OCI-M1 (cell line): Measurements from ENCODE around the gene RGS19.

Source experiments
- DNase-seq: peaks from one replicate; lab custom pipeline; 2025; lab: John Stamatoyannopoulos, UW

The RGS19 gene

GRCh38 chr20:64107736-64108457 is 28.6 kb upstream of the RGS19 start:
- DNase-seq, result peak; percentile 57

GRCh38 chr20:64106981-64107735 is 27.8 kb upstream of the RGS19 start, which contains the start of gene NPBWR2:
TSS of gene NPBWR2 (minus strand) at chr20:64107565. CDS start at chr20:64106831, 734 bp downstream.
- no peak for DNase-seq

- DNase-seq, result no peak
These were observed 27.2 kb upstream of the RGS19 start for GRCh38 chr20:64106435-64106961.

- DNase-seq, result no peak
These were observed 26.6 kb upstream of the RGS19 start for GRCh38 chr20:64105846-64106434.

GRCh38 chr20:64104667-64105451 is 25.5 kb upstream of the RGS19 start:
- DNase-seq, result no peak

GRCh38 chr20:64103871-64104666 is 24.8 kb upstream of the RGS19 start:
- DNase-seq, result no peak

GRCh38 chr20:64102647-64103354 is 23.5 kb upstream of the RGS19 start:
- DNase-seq, result no peak

GRCh38 chr20:64101731-64102621 is 22.7 kb upstream of the RGS19 start:
- peak; percentile 69 for DNase-seq

GRCh38 chr20:64100946-64101688 is 21.8 kb upstream of the RGS19 start:
- DNase-seq, result no peak

- DNase-seq, result no peak
These were observed 21.2 kb upstream of the RGS19 start for GRCh38 chr20:64100566-64100888.

GRCh38 chr20:64099880-64100565 is 20.7 kb upstream of the RGS19 start:
- no peak for DNase-seq

- DNase-seq, result no peak
These were observed 19.9 kb upstream of the RGS19 start for GRCh38 chr20:64099086-64099786.

- no peak for DNase-seq
These were observed 19.2 kb upstream of the RGS19 start for GRCh38 chr20:64098471-64099013.

GRCh38 chr20:64096535-64096934 is 17.2 kb upstream of the RGS19 start:
- DNase-seq, result no peak

- no peak for DNase-seq
These were observed 16.6 kb upstream of the RGS19 start for GRCh38 chr20:64095927-64096326.

- no peak for DNase-seq
These were observed 16.1 kb upstream of the RGS19 start for GRCh38 chr20:64095455-64095854.

GRCh38 chr20:64093013-64093503 is 13.7 kb upstream of the RGS19 start:
- no peak for DNase-seq
